ENCODE results near the gene LAMA3.
A peak's percentile ranks its signal among the peaks of the same experiment; 100 is the strongest.

Gene LAMA3

DNA sequence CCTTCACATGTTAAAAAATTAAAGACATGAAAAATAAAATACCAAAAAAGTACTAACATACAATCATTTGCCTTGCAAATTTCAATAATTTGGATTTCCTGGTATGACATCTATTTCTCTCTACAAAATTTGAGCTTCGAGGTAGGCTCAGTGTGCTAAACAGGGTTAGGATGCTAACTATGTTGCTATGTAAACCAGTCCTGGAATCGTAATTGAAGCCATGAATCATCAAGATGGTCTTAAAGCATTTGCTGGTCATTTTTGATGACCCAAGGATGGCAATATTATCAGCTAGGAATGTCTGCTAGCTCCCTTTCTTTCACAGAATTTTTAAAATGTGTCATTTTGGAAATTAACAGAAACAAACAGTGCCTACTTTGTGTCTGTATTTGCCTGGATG, 217.4 kb downstream of the LAMA3 start:
- TF ChIP-seq, protein P1, sequence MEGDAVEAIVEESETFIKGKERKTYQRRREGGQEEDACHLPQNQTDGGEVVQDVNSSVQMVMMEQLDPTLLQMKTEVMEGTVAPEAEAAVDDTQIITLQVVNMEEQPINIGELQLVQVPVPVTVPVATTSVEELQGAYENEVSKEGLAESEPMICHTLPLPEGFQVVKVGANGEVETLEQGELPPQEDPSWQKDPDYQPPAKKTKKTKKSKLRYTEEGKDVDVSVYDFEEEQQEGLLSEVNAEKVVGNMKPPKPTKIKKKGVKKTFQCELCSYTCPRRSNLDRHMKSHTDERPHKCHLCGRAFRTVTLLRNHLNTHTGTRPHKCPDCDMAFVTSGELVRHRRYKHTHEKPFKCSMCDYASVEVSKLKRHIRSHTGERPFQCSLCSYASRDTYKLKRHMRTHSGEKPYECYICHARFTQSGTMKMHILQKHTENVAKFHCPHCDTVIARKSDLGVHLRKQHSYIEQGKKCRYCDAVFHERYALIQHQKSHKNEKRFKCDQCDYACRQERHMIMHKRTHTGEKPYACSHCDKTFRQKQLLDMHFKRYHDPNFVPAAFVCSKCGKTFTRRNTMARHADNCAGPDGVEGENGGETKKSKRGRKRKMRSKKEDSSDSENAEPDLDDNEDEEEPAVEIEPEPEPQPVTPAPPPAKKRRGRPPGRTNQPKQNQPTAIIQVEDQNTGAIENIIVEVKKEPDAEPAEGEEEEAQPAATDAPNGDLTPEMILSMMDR (IDR thresholded peaks at IDR 0.05; ENCODE audit: extremely low read depth, missing control alignments), result no peak
- DNase-seq (ENCODE audit: low spot score), result no peak

DNA sequence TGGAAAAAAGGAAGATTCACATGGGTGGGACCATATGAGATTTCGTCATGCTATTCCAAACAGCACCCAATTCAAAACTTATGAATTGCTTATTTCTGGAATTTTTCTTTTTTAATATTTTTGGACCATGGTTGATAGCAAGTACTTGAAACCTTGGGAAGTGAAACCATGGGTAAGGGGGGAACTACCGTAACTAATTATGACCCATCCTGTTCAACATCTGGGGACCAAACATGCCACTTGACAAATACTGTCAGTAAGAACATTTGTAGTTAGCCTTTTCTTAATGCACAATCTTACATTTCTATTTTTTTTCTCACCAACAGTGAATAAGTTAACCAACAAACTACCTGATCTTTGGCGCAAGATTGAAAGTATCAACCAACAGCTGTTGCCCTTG, 219.6 kb downstream of the LAMA3 start:
- no peak for DNase-seq (ENCODE audit: low spot score)
- TF ChIP-seq, protein P1 (IDR thresholded peaks at IDR 0.05; ENCODE audit: extremely low read depth, missing control alignments), result no peak

DNA sequence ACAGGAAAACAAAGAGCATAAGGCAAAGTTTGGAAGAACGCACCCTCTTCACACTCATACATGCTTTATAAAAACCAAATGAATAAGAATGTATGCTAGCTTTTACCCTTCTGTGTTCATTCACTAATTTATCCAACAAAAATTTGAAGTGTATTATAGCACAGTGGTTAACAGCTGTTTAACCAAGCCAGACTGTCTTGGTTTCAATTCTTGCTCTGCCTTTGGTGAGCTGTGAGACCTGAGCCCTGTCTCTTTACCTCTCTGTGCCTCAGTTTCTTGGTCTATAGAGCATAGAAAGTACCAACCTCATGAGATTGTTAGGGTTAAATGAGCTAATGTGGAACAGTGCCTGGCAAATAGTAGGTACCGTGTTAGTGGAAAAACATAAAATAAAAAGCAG, 220.8 kb downstream of the LAMA3 start:
- DNase-seq (ENCODE audit: low spot score), result no peak
- TF ChIP-seq, protein P1 (IDR thresholded peaks at IDR 0.05; ENCODE audit: extremely low read depth, missing control alignments), result no peak

DNA sequence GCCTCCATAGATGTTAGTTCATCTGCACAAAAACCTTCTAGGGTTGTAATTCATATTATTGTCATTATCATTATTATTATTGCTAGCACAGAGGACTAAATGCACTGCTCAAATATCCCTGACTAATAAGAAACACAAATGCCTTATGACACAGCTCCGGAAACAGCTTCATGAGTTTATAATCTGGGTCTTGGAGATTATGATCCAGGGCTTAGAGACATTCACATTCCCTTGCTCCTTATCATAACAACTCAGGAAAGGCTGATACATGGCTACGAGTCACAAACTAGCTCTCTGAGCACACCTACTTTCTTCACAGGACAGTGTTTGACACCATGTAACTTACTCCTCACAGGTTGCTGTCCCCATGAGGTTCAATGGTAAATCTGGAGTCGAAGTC, 223.1 kb downstream of the LAMA3 start:
- no peak for DNase-seq (ENCODE audit: low spot score)

DNA sequence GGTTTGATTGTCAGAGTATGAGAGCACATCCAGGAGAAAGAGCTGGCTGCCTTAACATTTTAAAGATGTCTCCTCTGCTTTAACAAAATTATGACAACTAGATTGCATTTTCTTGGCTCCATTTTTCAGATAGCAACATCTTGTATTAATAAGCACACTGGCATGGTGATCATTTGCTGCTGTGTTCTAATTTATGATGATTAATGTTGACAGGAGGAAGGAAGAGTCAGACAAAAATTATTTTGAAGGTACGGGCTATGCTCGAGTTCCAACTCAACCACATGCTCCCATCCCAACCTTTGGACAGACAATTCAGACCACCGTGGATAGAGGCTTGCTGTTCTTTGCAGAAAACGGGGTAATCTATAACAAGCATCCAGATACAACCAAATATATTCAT, 227.1 kb downstream of the LAMA3 start:
- DNase-seq (ENCODE audit: low spot score), result no peak

More for the DNA sequence above, 223.1 kb downstream of the LAMA3 start:
- TF ChIP-seq, protein P1 (IDR thresholded peaks at IDR 0.05; ENCODE audit: extremely low read depth, missing control alignments), result no peak

DNA sequence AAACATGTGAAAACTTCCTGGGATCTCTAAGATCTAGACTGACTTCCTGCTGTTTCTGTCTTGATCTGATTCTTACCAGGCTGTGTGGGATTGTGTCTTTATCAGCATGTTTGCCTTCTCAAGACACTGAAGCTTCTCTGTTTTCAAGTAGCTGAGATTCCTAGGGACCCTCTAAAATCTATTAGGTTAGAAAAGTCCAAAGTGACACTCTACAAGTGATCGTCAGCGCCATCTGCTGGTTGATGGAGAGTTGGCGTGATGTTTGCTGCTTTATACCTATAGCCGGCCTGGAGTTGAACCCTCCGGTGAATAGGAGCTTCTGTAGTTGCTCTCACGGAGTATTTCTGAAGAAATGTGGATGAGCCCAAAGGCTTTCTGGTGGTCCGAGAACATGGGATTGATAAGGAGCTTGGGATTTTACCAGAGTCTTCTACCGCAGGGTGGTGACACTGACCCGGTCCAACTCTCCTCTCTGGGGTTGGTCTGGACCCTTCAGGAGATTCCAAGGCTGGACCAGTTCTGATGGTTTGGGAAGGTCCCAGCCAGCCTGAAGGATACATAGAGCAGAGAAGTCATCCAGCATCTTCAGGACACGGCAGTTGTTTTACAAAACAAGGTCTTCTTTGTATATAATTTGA, 229.3 kb downstream of the LAMA3 start:
- TF ChIP-seq, protein P1 (IDR thresholded peaks at IDR 0.05; ENCODE audit: extremely low read depth, missing control alignments), result peak; percentile 78
- DNase-seq (ENCODE audit: low spot score), result peak; percentile 63

More for the DNA sequence above, 227.1 kb downstream of the LAMA3 start:
- TF ChIP-seq, protein P1 (IDR thresholded peaks at IDR 0.05; ENCODE audit: extremely low read depth, missing control alignments), result no peak

DNA sequence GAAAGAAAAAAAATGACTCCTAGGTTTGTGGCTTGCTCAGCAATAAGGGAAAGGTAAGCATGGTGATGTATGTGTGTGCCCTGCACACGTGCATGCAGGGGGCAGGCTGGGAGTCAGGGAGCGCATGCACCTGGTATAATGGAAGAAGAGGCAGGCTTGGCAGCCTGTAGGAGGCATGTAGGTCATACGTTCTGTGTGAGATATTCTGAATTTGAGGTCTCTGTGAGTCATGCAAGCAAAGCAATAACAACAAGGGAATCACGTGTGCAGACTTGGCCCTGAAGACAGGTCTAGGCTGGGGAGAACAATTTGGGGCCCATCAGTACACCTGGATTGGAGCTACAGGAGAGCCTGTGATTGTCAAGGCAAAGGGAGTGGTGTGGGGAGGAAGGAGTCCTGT, 230.8 kb downstream of the LAMA3 start:
- TF ChIP-seq, protein P1 (IDR thresholded peaks at IDR 0.05; ENCODE audit: extremely low read depth, missing control alignments), result no peak
- DNase-seq (ENCODE audit: low spot score), result no peak
